ENCODE data around the gene KIF6. TPM values are rescaled to one million over a fixed set of nuclear protein-coding genes. Genes with fewer than 3 reads are reported as not detected.

Gene KIF6
- total RNA-seq, 1 experiment from 2014 or later, result not detected

- no peak for TF ChIP-seq ZBTB33 (IDR thresholded peaks at IDR 0.05; ENCODE audit: extremely low read depth, insufficient replicate concordance, low read length)
These were observed 444.9 kb downstream of the KIF6 start (continued) for GRCh38 chr6:39280247-39280731.

Other genes starting within 250 kb of the KIF6 start
- not detected for gene DAAM2, start 67.0 kb upstream of the KIF6 start, total RNA-seq (2021; ENCODE audit: unreplicated experiment)
- 9.3 TPM for gene MOCS1, start 209.1 kb upstream of the KIF6 start, total RNA-seq (2021; ENCODE audit: unreplicated experiment)